SK-N-SH (cell line): ENCODE results near the gene FOXK2. TPM values are rescaled to one million over a fixed set of nuclear protein-coding genes. Genes with fewer than 3 reads are reported as not detected.
A peak's percentile ranks its signal among the peaks of the same experiment; 100 is the strongest.

ENCODE experiments used
- CTCF ChIA-PET: fragments of 300-600, 350-600 bp; formaldehyde crosslinking; extraction: SDS; loops from one replicate; lab custom pipeline; 2021; lab: Yijun Ruan, JAX
- POLR2A ChIA-PET: fragments of 350-600 bp; sonication (Branson Sonifier 250); formaldehyde crosslinking; extraction: SDS; loops from one replicate; lab custom pipeline; 2020; ENCODE audit warnings: antibody characterized with exemption, inconsistent platforms; lab: Yijun Ruan, JAX
- DNase-seq: peaks from one replicate; pipeline ENCODE4 v3.0.0; 2012
- H2AFZ ChIP-seq: fragments of 200-600 bp; sonication (generic); 2 replicates; pipeline ENCODE4 v1.8.1; 2016; ENCODE audit warnings: antibody characterized with exemption, mild to moderate bottlenecking, low read depth
- H3F3A ChIP-seq: fragments of 200-600 bp; sonication (generic); replicated peaks from 2 replicates; pipeline ENCODE3; 2016; ENCODE audit warnings: antibody characterized with exemption, mild to moderate bottlenecking; ENCODE audit not compliant: insufficient read depth
- H3K27ac ChIP-seq, 2 experiments: fragments of 200-500 bp in 1 of 2; fragments of 200-600 bp in 1 of 2; sonication (Bioruptor generic) in 1 of 2; sonication (generic), shearing (Covaris generic) in 1 of 2; 2 replicates each; pipeline versions ENCODE4 v1.5.1 to v1.6.1; 2014 to 2016; ENCODE audit warnings: low read depth in 2 of 2, inconsistent platforms in 1 of 2, low read length in 1 of 2, mild to moderate bottlenecking in 1 of 2, mixed read lengths in 1 of 2
- H3K27me3 ChIP-seq: fragments of 200-600 bp; sonication (generic), shearing (Covaris generic); 2 replicates; pipeline ENCODE4 v1.6.1; 2016; ENCODE audit warnings: mixed run types; ENCODE audit not compliant: insufficient read depth
- H3K36me3 ChIP-seq, 2 experiments: fragments of 200-500 bp in 1 of 2; fragments of 200-600 bp in 1 of 2; sonication (Bioruptor generic) in 1 of 2; sonication (generic) in 1 of 2; replicated peaks in 1 of 2; 2 replicates each; pipeline versions ENCODE3 to v1.5.1; 2014 to 2016; ENCODE audit warnings: low read length in 1 of 2, mild to moderate bottlenecking in 1 of 2; ENCODE audit not compliant: insufficient read depth in 2 of 2, control insufficient read depth in 1 of 2
- H3K4me1 ChIP-seq, 2 experiments: fragments of 200-500 bp in 1 of 2; fragments of 200-600 bp in 1 of 2; sonication (Bioruptor generic) in 1 of 2; sonication (generic), shearing (Covaris generic) in 1 of 2; 2 replicates each; pipeline versions ENCODE4 v1.5.1 to v1.6.1; 2014 to 2016; ENCODE audit warnings: low read depth in 1 of 2, low read length in 1 of 2, mixed run types in 1 of 2; ENCODE audit not compliant: insufficient read depth in 2 of 2, control insufficient read depth in 1 of 2
- H3K4me2 ChIP-seq: fragments of 200-600 bp; sonication (generic), shearing (Covaris generic); 2 replicates; pipeline ENCODE4 v1.6.1; 2017; ENCODE audit warnings: mixed run types
- H3K4me3 ChIP-seq, 2 experiments: fragments of 200-500 bp in 1 of 2; fragments of 200-600 bp in 1 of 2; sonication (Bioruptor generic) in 1 of 2; sonication (generic), shearing (Covaris generic) in 1 of 2; 2 replicates each; pipeline versions ENCODE4 v1.5.1 to v1.8.1; 2014 to 2016; ENCODE audit warnings: low read depth in 2 of 2, inconsistent platforms in 1 of 2, low read length in 1 of 2, mild to moderate bottlenecking in 1 of 2, mixed read lengths in 1 of 2, moderate library complexity in 1 of 2
- H3K79me2 ChIP-seq: fragments of 200-600 bp; sonication (generic); 2 replicates; pipeline ENCODE4 v1.8.1; 2017; ENCODE audit warnings: mild to moderate bottlenecking; ENCODE audit not compliant: insufficient read depth
- H3K9ac ChIP-seq: fragments of 200-600 bp; sonication (generic); 2 replicates; pipeline ENCODE4 v1.6.1; 2017; ENCODE audit warnings: mixed run types
- H3K9me2 ChIP-seq: fragments of 200-600 bp; sonication (generic); 2 replicates; pipeline ENCODE4 v1.6.1; 2017; ENCODE audit warnings: mixed run types
- H3K9me3 ChIP-seq: fragments of 200-600 bp; sonication (generic); 2 replicates; pipeline ENCODE4 v1.6.1; 2017; ENCODE audit warnings: mixed run types, mild to moderate bottlenecking, moderate library complexity
- H4K20me1 ChIP-seq: fragments of 200-600 bp; sonication (generic); 2 replicates; pipeline ENCODE4 v1.6.1; 2017; ENCODE audit warnings: mild to moderate bottlenecking, mixed run types; ENCODE audit not compliant: insufficient read depth
- CHD2 ChIP-seq: fragments of 150-350 bp; IDR thresholded peaks from 2 replicates; pipeline ENCODE4 v1.6.1; 2018; ENCODE audit warnings: low read length; ENCODE audit not compliant: partially characterized antibody
- FOSL2 ChIP-seq: IDR thresholded peaks from 2 replicates; pipeline ENCODE4 v1.4.0; 2012; ENCODE audit warnings: low read depth, mild to moderate bottlenecking, moderate library complexity, borderline replicate concordance
- FOXJ3 ChIP-seq: sonication (generic); formaldehyde crosslinking; IDR thresholded peaks from 2 replicates; pipeline ENCODE4 v1.5.1; 2020; ENCODE audit warnings: mild to moderate bottlenecking, missing genetic modification reagents
- FOXM1 ChIP-seq: IDR thresholded peaks from 2 replicates; pipeline ENCODE4 v1.4.0; 2012; ENCODE audit warnings: low read depth, mild to moderate bottlenecking
- GABPA ChIP-seq: IDR thresholded peaks from 2 replicates; pipeline ENCODE4 v1.4.0; 2012; ENCODE audit warnings: low read depth, mild to moderate bottlenecking
- JUND ChIP-seq: IDR thresholded peaks from 2 replicates; pipeline ENCODE4 v1.4.0; 2012
- MXI1 ChIP-seq: IDR thresholded peaks from 2 replicates; pipeline ENCODE4 v1.6.1; 2012; ENCODE audit warnings: mild to moderate bottlenecking, low read depth, low read length, improper control_type of control experiment
- NRF1 ChIP-seq: IDR thresholded peaks from 2 replicates; pipeline ENCODE4 v1.6.1; 2012; ENCODE audit warnings: low read depth, mild to moderate bottlenecking, low read length
- POLR2AphosphoS5 ChIP-seq: IDR thresholded peaks from 2 replicates; pipeline ENCODE4 v1.6.1; 2012; ENCODE audit warnings: low read depth, low read length
- RAD21 ChIP-seq: IDR thresholded peaks from 2 replicates; pipeline ENCODE4 v1.6.1; 2012; ENCODE audit warnings: mild to moderate bottlenecking, low read length
- SIN3A ChIP-seq: IDR thresholded peaks from 2 replicates; pipeline ENCODE4 v1.6.1; 2012; ENCODE audit warnings: low read depth, mild to moderate bottlenecking, low read length, moderate library complexity, borderline replicate concordance
- WGBS: methylation state at CpG from one replicate; pipeline ENCODE4 v1.1.6; 2017; ENCODE audit warnings: low lambda C conversion rate; 5-methylcytosine and 5-hydroxymethylcytosine counted together
- polyA plus RNA-seq, 3 experiments: library from polyadenylated mRNA; depleted of rRNA; stranded (reverse); fragments of >200 nt; gene quantifications; 2 replicates each; pipeline ENCODE4 v1.2.3, GENCODE V29; 2012
- TF ChIP-seq, protein P1 (sequence below): IDR thresholded peaks from 2 replicates; pipeline ENCODE4 v1.4.0; 2012; ENCODE audit warnings: low read depth
- TF ChIP-seq, protein P2 (sequence below): IDR thresholded peaks from 2 replicates; pipeline ENCODE4 v1.6.1; 2012; ENCODE audit warnings: mild to moderate bottlenecking, low read depth, low read length, moderate library complexity
- TF ChIP-seq, protein P3 (sequence below): fragments of 150-350 bp; IDR thresholded peaks from 2 replicates; pipeline ENCODE4 v1.6.1; 2016; ENCODE audit warnings: mild to moderate bottlenecking, low read depth, low read length

The FOXK2 gene
- polyA plus RNA-seq, 1 of the 3 experiments (the other 2 are of a cell fraction) = 36.4 TPM

DNA sequence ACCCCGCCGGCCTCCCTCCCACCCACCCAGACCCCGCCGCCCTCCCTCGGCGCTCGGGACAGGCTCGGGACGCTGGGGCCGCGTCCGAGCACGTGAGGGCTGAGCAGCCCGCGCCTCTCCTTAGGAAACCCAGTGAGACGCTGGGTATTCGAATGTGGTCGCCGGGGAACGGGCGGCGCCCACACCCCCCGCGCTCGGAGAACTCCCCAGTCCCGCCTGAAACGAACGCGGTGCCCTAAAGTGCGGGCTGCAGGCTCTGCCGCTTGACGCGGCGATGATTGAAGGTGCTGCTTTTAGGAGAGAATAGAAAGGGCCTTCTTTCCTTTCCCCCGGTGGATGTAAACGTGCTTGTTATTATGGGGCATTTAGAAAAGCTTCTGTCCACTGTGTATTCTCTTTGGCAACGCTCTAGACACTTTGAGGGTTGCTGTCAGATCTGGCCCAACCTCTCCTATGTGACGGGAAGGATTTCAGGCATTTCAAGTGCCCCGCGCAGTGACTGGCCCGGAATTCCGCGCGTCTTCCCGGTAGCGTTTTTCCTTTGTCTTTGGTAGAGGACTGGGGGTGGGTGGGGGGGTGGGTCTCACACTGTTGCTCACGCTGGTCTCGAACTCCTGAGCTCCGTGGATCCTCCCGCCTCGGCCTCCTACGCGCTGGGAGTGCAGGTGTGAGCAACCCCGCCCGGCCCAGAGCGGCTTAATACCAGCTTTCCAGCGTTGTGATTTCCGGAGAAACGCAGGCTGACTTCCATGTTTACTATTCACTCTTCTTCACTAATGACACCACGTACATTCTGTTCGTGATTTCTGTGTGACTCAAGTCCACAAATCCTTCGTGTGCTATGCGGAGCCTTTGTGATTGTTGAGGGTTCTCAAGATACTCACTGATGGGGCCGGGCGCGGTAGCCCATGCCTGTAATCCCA, 21.8 kb upstream of the FOXK2 start:
- Histone ChIP-seq H3K9me3 (no peaks in the 10 kb centered on the region), H2AFZ (peak overlapping the region; percentile 79; the same call in 1 of the 2 replicates), H3K36me3 (no peaks in the 10 kb centered on the region), H3K4me1 (peaks cover 7 to 21% of the 10 kb centered on the region in 2 experiments; a peak in 2 of 4 replicates), H3K4me3 (peak overlapping the region; percentile 42 to 44; a peak in 3 of 4 replicates), H3K9me2 (no peaks in the 10 kb centered on the region), H3K27ac (peak overlapping the region; percentile 5 to 62; a peak in 2 of 4 replicates), H3K79me2 (no peaks in the 10 kb centered on the region), H3F3A (peaks cover 21% of the 10 kb centered on the region), H3K4me2 (peak overlapping the region; percentile 82), H3K9ac (peak overlapping the region; percentile 48; the same call in 1 of the 2 replicates), H3K27me3 (no peaks in the 10 kb centered on the region), H4K20me1 (0 out of 2 replicates have a peak, but pooled peaks cover 3% of the 10 kb centered on the region)
- no peak for DNase-seq
- POLR2A ChIA-PET = interaction anchor here (0.5 to 1.8 kb wide), 2 partner anchors 22 to 200 kb away, joined by 3 to 6 read pairs; partner anchors contain the start of gene FOXK2
- TF ChIP-seq, protein P1, sequence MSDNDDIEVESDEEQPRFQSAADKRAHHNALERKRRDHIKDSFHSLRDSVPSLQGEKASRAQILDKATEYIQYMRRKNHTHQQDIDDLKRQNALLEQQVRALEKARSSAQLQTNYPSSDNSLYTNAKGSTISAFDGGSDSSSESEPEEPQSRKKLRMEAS = peak; percentile 54; the same call in 1 of the 2 replicates
- TF ChIP-seq SIN3A (no peak; the same call in 1 of the 2 replicates), MXI1 (peak; percentile 39; the same call in 1 of the 2 replicates)
- WGBS = 37% methylated on average over 65 of the region's 66 CpGs
- CTCF ChIA-PET = interaction anchor here (0.7 to 3.5 kb wide), 10 partner anchors 8 to 268 kb away, joined by 3 to 29 read pairs (median 4); partner anchors contain the start of gene FOXK2

DNA sequence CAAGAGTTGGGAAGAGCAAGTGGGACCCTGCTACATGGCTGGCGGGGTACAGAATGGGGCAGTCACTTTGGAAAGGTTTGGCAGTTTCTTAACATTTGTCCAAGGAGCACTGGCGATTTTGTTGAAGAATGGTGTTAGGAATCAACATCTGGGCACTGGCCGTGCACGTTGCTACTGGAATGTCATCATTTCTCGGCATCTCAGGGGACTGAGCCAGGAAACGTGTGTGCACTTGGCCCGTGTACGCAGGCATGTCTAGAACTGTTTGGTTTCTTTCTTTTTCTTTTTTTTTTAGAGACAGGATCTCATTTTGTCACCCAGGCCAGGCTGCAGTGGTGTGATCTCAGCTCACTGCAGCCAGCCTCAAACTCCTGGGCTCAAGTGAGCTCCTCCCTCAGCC, 17.3 kb upstream of the FOXK2 start:
- H3K27ac ChIP-seq = no peak overlapping the region
- H3F3A ChIP-seq = no peaks in the 10 kb centered on the region
- H3K9me3 ChIP-seq = no peaks in the 10 kb centered on the region
- peaks cover 0 to 6% of the 10 kb centered on the region in 2 experiments; a peak in 1 of 4 replicates for H3K4me1 ChIP-seq
- no peak overlapping the region for H3K4me2 ChIP-seq
- H3K79me2 ChIP-seq = no peaks in the 10 kb centered on the region
- no peak overlapping the region for H3K4me3 ChIP-seq
- H3K36me3 ChIP-seq = no peaks in the 10 kb centered on the region
- 79% methylated on average over 8 of the region's 8 CpGs for WGBS
- no peak overlapping the region for H2AFZ ChIP-seq
- H3K9ac ChIP-seq = no peak overlapping the region
- no peaks in the 10 kb centered on the region for H3K9me2 ChIP-seq
- DNase-seq = no peak
- CTCF ChIA-PET = no interaction called here
- POLR2A ChIA-PET = interaction anchor here (1.5 kb wide), 1 partner anchor 10 kb away, joined by 3 read pairs; no protein-coding TSS in a partner anchor
- H3K27me3 ChIP-seq = no peaks in the 10 kb centered on the region
- TF ChIP-seq FOXM1 (no peak), CHD2 (no peak), RAD21 (no peak), POLR2AphosphoS5 (no peak)
- TF ChIP-seq, all 33 proteins: peak for 0
- H4K20me1 ChIP-seq = no peaks in the 10 kb centered on the region

DNA sequence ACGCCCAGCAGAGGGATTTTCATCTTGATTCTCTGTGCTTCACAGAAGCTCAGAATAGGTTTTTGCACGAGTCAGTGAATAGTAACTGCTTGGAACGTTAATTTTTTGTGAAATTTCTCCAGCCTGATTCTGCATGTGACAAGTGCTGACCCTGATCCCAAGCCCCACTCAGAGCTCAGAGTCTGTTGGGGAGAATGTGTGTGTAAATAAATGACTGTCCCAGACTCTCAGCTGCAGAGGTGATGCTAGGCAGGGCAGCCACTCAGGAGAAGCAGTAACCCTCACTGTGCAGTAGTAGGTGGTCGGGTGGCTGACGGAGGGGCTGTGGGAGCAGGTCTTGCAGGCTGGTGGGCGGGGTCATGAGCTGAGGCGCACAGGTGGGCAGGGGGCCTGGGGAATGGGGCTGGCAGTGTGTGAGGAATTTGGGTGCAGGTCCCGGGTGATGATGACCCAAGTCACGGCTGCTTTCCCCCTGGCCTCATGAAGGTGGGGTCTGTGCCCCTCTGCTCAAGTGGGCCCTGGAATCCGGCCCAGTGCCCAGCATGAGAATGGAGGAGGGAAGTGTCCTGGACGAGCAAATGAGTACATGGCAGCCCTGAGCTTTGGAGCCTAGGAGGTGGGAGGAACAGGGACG, 16.3 kb upstream of the FOXK2 start:
- no peaks in the 10 kb centered on the region for H3K36me3 ChIP-seq
- no peak overlapping the region for H3K9ac ChIP-seq
- H3K4me1 ChIP-seq = no peaks in the 10 kb centered on the region
- H3K9me3 ChIP-seq = no peaks in the 10 kb centered on the region
- H4K20me1 ChIP-seq = no peaks in the 10 kb centered on the region
- H3K4me2 ChIP-seq = no peak overlapping the region
- peak; percentile 21 for DNase-seq
- 76% methylated on average over 12 of the region's 12 CpGs for whole genome bisulfite sequencing
- no peak overlapping the region for H3K4me3 ChIP-seq
- no peaks in the 10 kb centered on the region for H3K9me2 ChIP-seq
- no peaks in the 10 kb centered on the region for H3F3A ChIP-seq
- ChIA-PET POLR2A (interaction anchor here (0.7 to 1.5 kb wide), 4 partner anchors 9 to 44 kb away, joined by 3 to 5 read pairs (median 3); no protein-coding TSS in a partner anchor), CTCF (interaction anchor here (0.9 to 2.0 kb wide), 8 partner anchors 9 to 48 kb away, joined by 3 to 8 read pairs (median 4); partner anchors contain the start of gene FOXK2)
- no peak overlapping the region for H3K27ac ChIP-seq
- no peaks in the 10 kb centered on the region for H3K27me3 ChIP-seq
- no peak overlapping the region for H2AFZ ChIP-seq
- H3K79me2 ChIP-seq = no peaks in the 10 kb centered on the region
- TF ChIP-seq, protein P2, sequence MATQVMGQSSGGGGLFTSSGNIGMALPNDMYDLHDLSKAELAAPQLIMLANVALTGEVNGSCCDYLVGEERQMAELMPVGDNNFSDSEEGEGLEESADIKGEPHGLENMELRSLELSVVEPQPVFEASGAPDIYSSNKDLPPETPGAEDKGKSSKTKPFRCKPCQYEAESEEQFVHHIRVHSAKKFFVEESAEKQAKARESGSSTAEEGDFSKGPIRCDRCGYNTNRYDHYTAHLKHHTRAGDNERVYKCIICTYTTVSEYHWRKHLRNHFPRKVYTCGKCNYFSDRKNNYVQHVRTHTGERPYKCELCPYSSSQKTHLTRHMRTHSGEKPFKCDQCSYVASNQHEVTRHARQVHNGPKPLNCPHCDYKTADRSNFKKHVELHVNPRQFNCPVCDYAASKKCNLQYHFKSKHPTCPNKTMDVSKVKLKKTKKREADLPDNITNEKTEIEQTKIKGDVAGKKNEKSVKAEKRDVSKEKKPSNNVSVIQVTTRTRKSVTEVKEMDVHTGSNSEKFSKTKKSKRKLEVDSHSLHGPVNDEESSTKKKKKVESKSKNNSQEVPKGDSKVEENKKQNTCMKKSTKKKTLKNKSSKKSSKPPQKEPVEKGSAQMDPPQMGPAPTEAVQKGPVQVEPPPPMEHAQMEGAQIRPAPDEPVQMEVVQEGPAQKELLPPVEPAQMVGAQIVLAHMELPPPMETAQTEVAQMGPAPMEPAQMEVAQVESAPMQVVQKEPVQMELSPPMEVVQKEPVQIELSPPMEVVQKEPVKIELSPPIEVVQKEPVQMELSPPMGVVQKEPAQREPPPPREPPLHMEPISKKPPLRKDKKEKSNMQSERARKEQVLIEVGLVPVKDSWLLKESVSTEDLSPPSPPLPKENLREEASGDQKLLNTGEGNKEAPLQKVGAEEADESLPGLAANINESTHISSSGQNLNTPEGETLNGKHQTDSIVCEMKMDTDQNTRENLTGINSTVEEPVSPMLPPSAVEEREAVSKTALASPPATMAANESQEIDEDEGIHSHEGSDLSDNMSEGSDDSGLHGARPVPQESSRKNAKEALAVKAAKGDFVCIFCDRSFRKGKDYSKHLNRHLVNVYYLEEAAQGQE = no peak
- TF ChIP-seq, protein P3, sequence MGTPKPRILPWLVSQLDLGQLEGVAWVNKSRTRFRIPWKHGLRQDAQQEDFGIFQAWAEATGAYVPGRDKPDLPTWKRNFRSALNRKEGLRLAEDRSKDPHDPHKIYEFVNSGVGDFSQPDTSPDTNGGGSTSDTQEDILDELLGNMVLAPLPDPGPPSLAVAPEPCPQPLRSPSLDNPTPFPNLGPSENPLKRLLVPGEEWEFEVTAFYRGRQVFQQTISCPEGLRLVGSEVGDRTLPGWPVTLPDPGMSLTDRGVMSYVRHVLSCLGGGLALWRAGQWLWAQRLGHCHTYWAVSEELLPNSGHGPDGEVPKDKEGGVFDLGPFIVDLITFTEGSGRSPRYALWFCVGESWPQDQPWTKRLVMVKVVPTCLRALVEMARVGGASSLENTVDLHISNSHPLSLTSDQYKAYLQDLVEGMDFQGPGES = no peak
- TF ChIP-seq FOXJ3 (CRISPR knock-in tag) = no peak
- TF ChIP-seq GABPA = no peak
- TF ChIP-seq JUND = no peak
- no peak for TF ChIP-seq FOSL2
- no peak for TF ChIP-seq NRF1
